Measurements from ENCODE around the gene ZNF697.

- TF ChIP-seq CTCF (IDR thresholded peaks at IDR 0.05) (no peak), POLR2A (IDR thresholded peaks at IDR 0.05) (no peak)
These were observed 25.5 kb downstream of the ZNF697 start for GRCh38 chr1:119622311-119623192.
